Measurements from ENCODE around the gene DIP2C.

The DIP2C gene

GRCh38 chr10:593901-594457, 95.5 kb downstream of the DIP2C start:
- Histone ChIP-seq H3K36me3 (ENCODE audit: insufficient read depth, low read length) (no peaks in the 10 kb centered on the region), H3K4me3 (ENCODE audit: low read length, poor library complexity, severe bottlenecking) (no peak overlapping the region), H3K4me2 (ENCODE audit: low read depth, low read length, poor library complexity, severe bottlenecking) (no peak overlapping the region), H3K4me1 (ENCODE audit: insufficient read depth, low read length, poor library complexity, severe bottlenecking) (no peaks in the 10 kb centered on the region), H2AFZ (ENCODE audit: low read length) (no peak overlapping the region), H3K9me2 (replicated peaks; ENCODE audit: low read depth, low read length) (no peaks in the 10 kb centered on the region), H4K20me1 (ENCODE audit: insufficient read depth, low read length, poor library complexity, severe bottlenecking) (no peaks in the 10 kb centered on the region), H3K9me3 (ENCODE audit: insufficient read depth, low read depth, low read length) (no peaks in the 10 kb centered on the region), H3K9ac (ENCODE audit: low read depth, low read length, poor library complexity, severe bottlenecking) (no peak overlapping the region), H3F3A (ENCODE audit: low read depth) (no peaks in the 10 kb centered on the region), H3K79me2 (ENCODE audit: insufficient read depth, low read length) (no peaks in the 10 kb centered on the region), H3K27me3 (ENCODE audit: insufficient read depth, low read length, poor library complexity, severe bottlenecking) (no peaks in the 10 kb centered on the region)
- no peak for TF ChIP-seq EZH2phosphoT487 (IDR thresholded peaks at IDR 0.05; ENCODE audit: borderline replicate concordance)
- TF ChIP-seq CTCF (conservative IDR thresholded peaks at IDR 0.05; ENCODE audit: low read length): no peak

- no peaks in the 10 kb centered on the region for H4K20me1 ChIP-seq (ENCODE audit: insufficient read depth, low read length, poor library complexity, severe bottlenecking)
- H3K9me2 ChIP-seq (replicated peaks; ENCODE audit: low read depth, low read length): no peaks in the 10 kb centered on the region
- H3F3A ChIP-seq (ENCODE audit: low read depth): no peaks in the 10 kb centered on the region
- no peaks in the 10 kb centered on the region for H3K9me3 ChIP-seq (ENCODE audit: insufficient read depth, low read depth, low read length)
- no peak overlapping the region for H3K4me2 ChIP-seq (ENCODE audit: low read depth, low read length, poor library complexity, severe bottlenecking)
- H3K36me3 ChIP-seq (ENCODE audit: insufficient read depth, low read length): no peaks in the 10 kb centered on the region
- H3K4me3 ChIP-seq (ENCODE audit: low read length, poor library complexity, severe bottlenecking): no peak overlapping the region
- no peaks in the 10 kb centered on the region for H3K27me3 ChIP-seq (ENCODE audit: insufficient read depth, low read length, poor library complexity, severe bottlenecking)
- no peaks in the 10 kb centered on the region for H3K4me1 ChIP-seq (ENCODE audit: insufficient read depth, low read length, poor library complexity, severe bottlenecking)
- H3K79me2 ChIP-seq (ENCODE audit: insufficient read depth, low read length): no peaks in the 10 kb centered on the region
- H3K9ac ChIP-seq (ENCODE audit: low read depth, low read length, poor library complexity, severe bottlenecking): no peak overlapping the region
- no peak for TF ChIP-seq EZH2phosphoT487 (IDR thresholded peaks at IDR 0.05; ENCODE audit: borderline replicate concordance)
- no peak for TF ChIP-seq CTCF (conservative IDR thresholded peaks at IDR 0.05; ENCODE audit: low read length)
- no peak overlapping the region for H2AFZ ChIP-seq (ENCODE audit: low read length)
Observed at GRCh38 chr10:593421-593820, 96.0 kb downstream of the DIP2C start.

- Histone ChIP-seq H3K9ac (ENCODE audit: low read depth, low read length, poor library complexity, severe bottlenecking) (no peak overlapping the region), H3K79me2 (ENCODE audit: insufficient read depth, low read length) (no peaks in the 10 kb centered on the region), H3K4me3 (ENCODE audit: low read length, poor library complexity, severe bottlenecking) (no peak overlapping the region), H3K9me3 (ENCODE audit: insufficient read depth, low read depth, low read length) (no peaks in the 10 kb centered on the region), H3K4me1 (ENCODE audit: insufficient read depth, low read length, poor library complexity, severe bottlenecking) (no peaks in the 10 kb centered on the region), H3K9me2 (replicated peaks; ENCODE audit: low read depth, low read length) (no peaks in the 10 kb centered on the region), H3K36me3 (ENCODE audit: insufficient read depth, low read length) (no peaks in the 10 kb centered on the region), H2AFZ (ENCODE audit: low read length) (no peak overlapping the region), H4K20me1 (ENCODE audit: insufficient read depth, low read length, poor library complexity, severe bottlenecking) (no peaks in the 10 kb centered on the region), H3F3A (ENCODE audit: low read depth) (no peaks in the 10 kb centered on the region), H3K4me2 (ENCODE audit: low read depth, low read length, poor library complexity, severe bottlenecking) (no peak overlapping the region), H3K27me3 (ENCODE audit: insufficient read depth, low read length, poor library complexity, severe bottlenecking) (no peaks in the 10 kb centered on the region)
- TF ChIP-seq EZH2phosphoT487 (IDR thresholded peaks at IDR 0.05; ENCODE audit: borderline replicate concordance) (no peak), CTCF (conservative IDR thresholded peaks at IDR 0.05; ENCODE audit: low read length) (no peak)
Observed at GRCh38 chr10:593016-593415, 96.5 kb downstream of the DIP2C start.

Data from Loucy (cell line).